Breast epithelium (tissue), 3 donors: ENCODE data around the gene UBE3B.

ENCODE experiments used
- POLR2A ChIP-seq: fragments of 450-650 bp; IDR thresholded peaks from one replicate; pipeline ENCODE4 v1.6.1; 2016; ENCODE audit warnings: antibody characterized with exemption, mild to moderate bottlenecking, moderate library complexity
- TF ChIP-seq, protein P1 (sequence below), 3 donors: fragments of 450-650 bp; IDR thresholded peaks; one replicate each; pipeline ENCODE4 v1.5.1; 2016 to 2017; ENCODE audit warnings: antibody characterized with exemption in 3 of 3, mild to moderate bottlenecking in 3 of 3, moderate library complexity in 3 of 3

DNA sequence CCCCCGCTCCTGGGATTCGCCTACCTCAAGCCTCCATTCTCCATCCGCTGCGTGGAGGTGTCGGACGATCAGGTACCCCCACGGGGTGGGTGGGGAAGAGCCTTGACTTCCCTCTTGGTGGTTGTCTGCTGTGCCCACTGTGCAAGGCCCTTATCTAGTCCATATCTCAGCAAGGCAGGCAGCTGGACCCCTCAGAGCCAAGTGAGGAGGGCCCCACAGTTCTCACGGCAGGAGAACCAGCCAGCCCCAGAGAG lies 56.0 kb downstream of the UBE3B start:
- TF ChIP-seq, protein P1, sequence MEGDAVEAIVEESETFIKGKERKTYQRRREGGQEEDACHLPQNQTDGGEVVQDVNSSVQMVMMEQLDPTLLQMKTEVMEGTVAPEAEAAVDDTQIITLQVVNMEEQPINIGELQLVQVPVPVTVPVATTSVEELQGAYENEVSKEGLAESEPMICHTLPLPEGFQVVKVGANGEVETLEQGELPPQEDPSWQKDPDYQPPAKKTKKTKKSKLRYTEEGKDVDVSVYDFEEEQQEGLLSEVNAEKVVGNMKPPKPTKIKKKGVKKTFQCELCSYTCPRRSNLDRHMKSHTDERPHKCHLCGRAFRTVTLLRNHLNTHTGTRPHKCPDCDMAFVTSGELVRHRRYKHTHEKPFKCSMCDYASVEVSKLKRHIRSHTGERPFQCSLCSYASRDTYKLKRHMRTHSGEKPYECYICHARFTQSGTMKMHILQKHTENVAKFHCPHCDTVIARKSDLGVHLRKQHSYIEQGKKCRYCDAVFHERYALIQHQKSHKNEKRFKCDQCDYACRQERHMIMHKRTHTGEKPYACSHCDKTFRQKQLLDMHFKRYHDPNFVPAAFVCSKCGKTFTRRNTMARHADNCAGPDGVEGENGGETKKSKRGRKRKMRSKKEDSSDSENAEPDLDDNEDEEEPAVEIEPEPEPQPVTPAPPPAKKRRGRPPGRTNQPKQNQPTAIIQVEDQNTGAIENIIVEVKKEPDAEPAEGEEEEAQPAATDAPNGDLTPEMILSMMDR (IDR thresholded peaks at IDR 0.05) = no peak
- no peak for TF ChIP-seq POLR2A
